Right lobe of liver (tissue), 4 donors: ENCODE results near the gene TPM1.

Source experiments
- POLR2A ChIP-seq: fragments of 450-650 bp; IDR thresholded peaks from one replicate; pipeline ENCODE4 v1.6.1; 2017; ENCODE audit warnings: antibody characterized with exemption, mild to moderate bottlenecking
- TF ChIP-seq, protein P1 (sequence below), 4 donors: fragments of 200-600 bp in 3 of 4; fragments of 450-650 bp in 1 of 4; IDR thresholded peaks; one replicate each; pipeline versions ENCODE4 v1.5.1 to v1.8.0; 2016 to 2022; ENCODE audit warnings: antibody characterized with exemption in 4 of 4, mild to moderate bottlenecking in 2 of 4
- donor health status: DM: no; HTN: no; CAD: no.
- donor health status: DM: no; HTN: no; CAD: no.
- donor health status: DM: no; HTN: yes; CAD: no.

DNA sequence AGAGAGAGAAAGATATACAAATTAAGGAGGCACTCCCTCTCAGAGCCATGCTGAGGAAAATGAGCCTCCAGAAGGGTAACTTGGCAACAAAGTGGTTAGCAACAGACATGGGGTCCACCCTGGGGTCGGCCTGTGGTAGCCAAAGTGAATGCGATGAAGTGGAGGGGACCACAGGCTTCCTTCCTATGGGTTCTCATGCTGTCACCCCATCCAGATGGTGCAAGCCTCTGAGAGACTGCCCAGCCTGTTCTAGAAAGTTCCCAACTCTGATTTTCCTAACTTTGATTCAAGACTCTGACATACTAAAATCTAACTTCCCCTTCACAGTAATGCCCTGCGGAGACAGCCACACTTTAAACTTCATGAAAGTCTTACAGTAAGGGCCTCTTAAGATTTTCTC is 60.9 kb downstream of the TPM1 start:
- TF ChIP-seq, protein P1, sequence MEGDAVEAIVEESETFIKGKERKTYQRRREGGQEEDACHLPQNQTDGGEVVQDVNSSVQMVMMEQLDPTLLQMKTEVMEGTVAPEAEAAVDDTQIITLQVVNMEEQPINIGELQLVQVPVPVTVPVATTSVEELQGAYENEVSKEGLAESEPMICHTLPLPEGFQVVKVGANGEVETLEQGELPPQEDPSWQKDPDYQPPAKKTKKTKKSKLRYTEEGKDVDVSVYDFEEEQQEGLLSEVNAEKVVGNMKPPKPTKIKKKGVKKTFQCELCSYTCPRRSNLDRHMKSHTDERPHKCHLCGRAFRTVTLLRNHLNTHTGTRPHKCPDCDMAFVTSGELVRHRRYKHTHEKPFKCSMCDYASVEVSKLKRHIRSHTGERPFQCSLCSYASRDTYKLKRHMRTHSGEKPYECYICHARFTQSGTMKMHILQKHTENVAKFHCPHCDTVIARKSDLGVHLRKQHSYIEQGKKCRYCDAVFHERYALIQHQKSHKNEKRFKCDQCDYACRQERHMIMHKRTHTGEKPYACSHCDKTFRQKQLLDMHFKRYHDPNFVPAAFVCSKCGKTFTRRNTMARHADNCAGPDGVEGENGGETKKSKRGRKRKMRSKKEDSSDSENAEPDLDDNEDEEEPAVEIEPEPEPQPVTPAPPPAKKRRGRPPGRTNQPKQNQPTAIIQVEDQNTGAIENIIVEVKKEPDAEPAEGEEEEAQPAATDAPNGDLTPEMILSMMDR (IDR thresholded peaks at IDR 0.05) = no peak
- TF ChIP-seq POLR2A = no peak
